GM10248 (cell line): ENCODE results near the gene EHD4.

Experiments
- CTCF ChIA-PET: fragments of 300-600 bp; sonication (Branson Sonifier 250); formaldehyde crosslinking; extraction: SDS; loops from one replicate; lab custom pipeline; 2021; ENCODE audit warnings: antibody characterized with exemption; lab: Yijun Ruan, JAX
- POLR2A ChIA-PET: fragments of 350-650 bp; sonication (Branson Sonifier 250); formaldehyde crosslinking; extraction: SDS; loops from one replicate; lab custom pipeline; 2020; ENCODE audit warnings: antibody characterized with exemption; lab: Yijun Ruan, JAX
- DNase-seq: peaks from one replicate; pipeline ENCODE4 v3.0.0; 2012; ENCODE audit errors: extremely low spot score
- TF ChIP-seq, protein P1 (sequence below): IDR thresholded peaks from 2 replicates; pipeline ENCODE4 v1.5.1; 2012; ENCODE audit warnings: mild to moderate bottlenecking, low read depth; ENCODE audit errors: extremely low read depth, missing control alignments, control extremely low read depth

The EHD4 gene

DNA sequence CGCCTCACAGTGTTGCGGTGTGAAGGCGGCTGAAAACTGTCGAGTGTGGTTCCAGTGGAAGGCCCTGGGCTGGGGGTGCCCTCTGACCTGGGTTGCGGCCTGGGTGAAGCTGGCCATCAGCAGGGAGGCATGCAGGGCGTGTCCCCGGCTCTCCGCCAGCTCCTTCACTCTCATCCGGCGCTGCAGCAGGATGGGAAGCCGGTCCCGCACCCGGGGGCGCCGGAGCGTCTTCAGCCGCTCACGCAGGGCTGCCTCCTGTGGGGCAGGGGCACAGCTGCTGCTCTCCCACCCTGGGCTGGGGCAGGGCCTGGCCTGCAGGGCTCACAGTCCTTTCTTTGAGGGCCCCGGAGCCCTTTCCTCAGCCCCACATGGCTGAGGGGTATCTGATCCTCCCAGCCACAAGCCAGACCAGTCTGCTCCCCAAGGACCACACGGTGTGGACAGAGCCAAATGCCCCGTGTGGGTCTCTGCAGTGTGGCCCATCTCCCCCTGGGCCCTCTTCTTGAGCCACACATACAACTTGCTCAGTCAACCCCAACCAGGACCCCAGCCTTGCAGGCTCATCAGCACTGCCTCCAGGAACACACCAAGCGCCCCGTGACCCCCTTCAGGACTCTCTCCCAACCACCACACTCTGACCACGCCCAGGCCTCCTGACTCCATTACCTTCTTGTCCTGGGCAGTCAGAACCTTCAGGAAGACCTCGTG lies 105.3 kb downstream of the EHD4 start:
- ChIA-PET POLR2A (no interaction called here), CTCF (no interaction called here)
- TF ChIP-seq, protein P1, sequence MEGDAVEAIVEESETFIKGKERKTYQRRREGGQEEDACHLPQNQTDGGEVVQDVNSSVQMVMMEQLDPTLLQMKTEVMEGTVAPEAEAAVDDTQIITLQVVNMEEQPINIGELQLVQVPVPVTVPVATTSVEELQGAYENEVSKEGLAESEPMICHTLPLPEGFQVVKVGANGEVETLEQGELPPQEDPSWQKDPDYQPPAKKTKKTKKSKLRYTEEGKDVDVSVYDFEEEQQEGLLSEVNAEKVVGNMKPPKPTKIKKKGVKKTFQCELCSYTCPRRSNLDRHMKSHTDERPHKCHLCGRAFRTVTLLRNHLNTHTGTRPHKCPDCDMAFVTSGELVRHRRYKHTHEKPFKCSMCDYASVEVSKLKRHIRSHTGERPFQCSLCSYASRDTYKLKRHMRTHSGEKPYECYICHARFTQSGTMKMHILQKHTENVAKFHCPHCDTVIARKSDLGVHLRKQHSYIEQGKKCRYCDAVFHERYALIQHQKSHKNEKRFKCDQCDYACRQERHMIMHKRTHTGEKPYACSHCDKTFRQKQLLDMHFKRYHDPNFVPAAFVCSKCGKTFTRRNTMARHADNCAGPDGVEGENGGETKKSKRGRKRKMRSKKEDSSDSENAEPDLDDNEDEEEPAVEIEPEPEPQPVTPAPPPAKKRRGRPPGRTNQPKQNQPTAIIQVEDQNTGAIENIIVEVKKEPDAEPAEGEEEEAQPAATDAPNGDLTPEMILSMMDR: no peak
- no peak for DNase-seq

DNA sequence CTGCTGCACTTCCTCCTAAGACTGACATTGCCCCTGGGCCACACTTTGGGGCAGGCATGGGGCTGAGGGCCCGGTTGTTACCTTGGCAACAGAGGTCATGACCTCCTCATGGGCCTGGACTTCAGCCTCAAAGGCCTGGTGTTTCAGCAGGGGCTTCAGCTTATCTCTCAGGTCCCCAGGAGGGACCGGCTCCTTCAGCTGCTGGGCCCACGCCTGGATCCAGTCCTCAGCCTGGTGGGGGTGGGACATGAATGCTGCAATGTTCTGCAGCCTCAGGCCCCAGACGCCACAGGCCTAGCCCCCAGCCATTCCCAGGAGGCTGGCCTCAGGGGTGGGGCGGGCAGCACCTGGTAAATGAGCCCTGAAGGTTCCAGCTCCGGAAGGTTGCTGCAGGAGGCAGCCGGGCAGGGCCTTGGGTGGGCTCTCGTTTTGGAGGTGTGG lies 106.1 kb downstream of the EHD4 start:
- POLR2A ChIA-PET: no interaction called here
- CTCF ChIA-PET: interaction anchor here (0.7 kb wide), 1 partner anchor 263 kb away, joined by 3 read pairs; no protein-coding TSS in a partner anchor
- DNase-seq: no peak
- TF ChIP-seq, protein P1: no peak

DNA sequence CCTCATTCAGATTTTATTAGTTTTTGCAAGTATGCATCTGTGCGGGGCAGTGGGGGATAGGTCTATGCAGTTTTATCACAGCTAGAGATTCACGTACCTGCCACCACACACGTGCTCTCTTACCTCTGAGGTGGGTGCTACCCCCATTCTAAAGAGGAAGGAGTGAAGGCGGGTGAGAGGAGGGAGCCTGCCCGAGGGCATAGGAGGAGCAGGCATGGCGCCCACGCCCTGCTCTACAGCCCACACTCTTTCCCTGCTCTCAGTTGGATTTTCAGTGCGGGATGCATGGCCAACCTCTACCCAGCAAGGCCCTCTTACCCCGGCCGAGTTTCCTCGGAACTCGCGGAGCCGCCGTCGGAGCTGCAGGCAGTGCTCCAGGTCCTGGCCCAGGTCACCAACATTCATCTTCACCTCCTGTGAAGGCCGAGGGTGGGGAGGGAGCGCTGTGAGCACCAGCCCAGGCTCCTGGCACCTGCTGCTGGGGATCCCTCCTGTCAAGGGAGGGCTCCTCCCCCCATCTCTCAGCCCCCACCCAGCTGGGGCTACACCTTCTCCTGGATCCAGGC lies 106.8 kb downstream of the EHD4 start:
- ChIA-PET POLR2A (no interaction called here), CTCF (interaction anchor here (0.7 kb wide), 1 partner anchor 262 kb away, joined by 3 read pairs; no protein-coding TSS in a partner anchor)
- TF ChIP-seq, protein P1: no peak
- no peak for DNase-seq

DNA sequence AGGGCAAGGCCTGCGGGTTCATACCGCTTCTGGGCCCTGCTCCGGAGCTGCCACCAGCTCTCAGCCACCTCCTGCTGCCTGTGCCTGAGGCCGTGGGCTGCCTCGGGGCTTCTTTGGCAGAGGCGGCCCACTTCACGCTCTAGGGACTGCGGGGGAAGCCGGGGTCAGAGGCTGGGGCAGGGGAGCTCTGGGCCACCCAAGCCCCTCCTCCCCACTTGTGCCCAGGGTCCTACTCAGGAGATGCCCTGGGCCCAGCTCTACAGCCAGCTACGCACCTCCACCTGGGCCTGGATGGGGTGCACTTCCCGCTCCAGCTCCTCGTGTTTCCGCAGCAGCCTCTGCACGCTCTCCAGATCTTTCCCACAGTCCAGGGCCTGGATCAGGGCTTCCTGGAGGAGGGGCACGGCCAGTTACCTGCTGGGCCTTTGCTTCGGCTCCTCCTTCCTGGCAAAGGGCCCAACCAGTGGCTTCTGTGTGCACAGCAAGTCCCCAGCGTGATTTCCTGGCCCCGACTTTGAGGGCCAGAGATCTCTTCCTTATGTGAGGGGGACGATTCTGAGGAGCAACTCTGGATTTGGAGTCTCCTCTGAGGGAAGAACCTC lies 109.7 kb downstream of the EHD4 start:
- no peak for DNase-seq
- CTCF ChIA-PET: interaction anchor here (1.1 to 1.5 kb wide), 3 partner anchors 12 to 18 kb away, joined by 3 to 4 read pairs (median 3); no protein-coding TSS in a partner anchor
- POLR2A ChIA-PET: no interaction called here
- TF ChIP-seq, protein P1: no peak

DNA sequence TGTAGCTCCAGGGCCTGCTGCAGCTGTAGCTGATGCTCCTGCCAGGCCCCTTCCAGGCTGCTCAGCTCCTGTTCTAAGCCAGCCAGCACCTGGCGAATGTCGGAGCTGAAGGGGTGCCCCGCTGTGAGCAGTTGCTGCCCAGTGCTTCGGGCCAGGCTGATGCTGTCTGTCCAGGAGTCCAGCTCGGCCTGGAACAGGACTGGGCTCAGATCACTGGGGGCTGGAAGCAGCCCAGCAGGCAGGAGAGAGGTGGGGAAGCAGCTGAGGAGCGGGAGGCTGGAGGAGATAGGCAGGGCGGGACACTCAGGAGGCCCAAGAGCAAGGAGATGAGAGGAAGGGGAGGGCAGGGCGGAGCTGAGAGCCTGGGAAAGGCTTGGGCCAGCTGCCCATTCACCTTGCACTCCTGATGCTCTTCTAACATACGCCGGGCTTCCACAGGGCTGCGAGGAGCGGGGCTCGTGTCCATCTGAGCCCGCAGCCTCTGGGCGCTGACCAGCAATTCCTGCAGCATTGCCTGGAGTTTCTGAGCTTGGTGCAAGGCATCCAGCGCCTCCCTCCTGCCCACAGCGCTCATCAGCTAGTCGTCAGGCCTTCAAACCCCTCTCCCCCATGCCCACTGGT lies 110.5 kb downstream of the EHD4 start:
- TF ChIP-seq, protein P1: no peak
- ChIA-PET POLR2A (no interaction called here), CTCF (interaction anchor here (1.1 to 1.3 kb wide), 4 partner anchors 12 to 42 kb away, joined by 3 to 5 read pairs (median 3); no protein-coding TSS in a partner anchor)
- DNase-seq: no peak
